ENCODE results near the gene FCSK. TPM values are rescaled to one million over a fixed set of nuclear protein-coding genes. Genes with fewer than 3 reads are reported as not detected.

FCSK gene
- total and polyA plus RNA-seq, 8 donors, result 5.8 to 92.7 (median 12.8) TPM

DNA sequence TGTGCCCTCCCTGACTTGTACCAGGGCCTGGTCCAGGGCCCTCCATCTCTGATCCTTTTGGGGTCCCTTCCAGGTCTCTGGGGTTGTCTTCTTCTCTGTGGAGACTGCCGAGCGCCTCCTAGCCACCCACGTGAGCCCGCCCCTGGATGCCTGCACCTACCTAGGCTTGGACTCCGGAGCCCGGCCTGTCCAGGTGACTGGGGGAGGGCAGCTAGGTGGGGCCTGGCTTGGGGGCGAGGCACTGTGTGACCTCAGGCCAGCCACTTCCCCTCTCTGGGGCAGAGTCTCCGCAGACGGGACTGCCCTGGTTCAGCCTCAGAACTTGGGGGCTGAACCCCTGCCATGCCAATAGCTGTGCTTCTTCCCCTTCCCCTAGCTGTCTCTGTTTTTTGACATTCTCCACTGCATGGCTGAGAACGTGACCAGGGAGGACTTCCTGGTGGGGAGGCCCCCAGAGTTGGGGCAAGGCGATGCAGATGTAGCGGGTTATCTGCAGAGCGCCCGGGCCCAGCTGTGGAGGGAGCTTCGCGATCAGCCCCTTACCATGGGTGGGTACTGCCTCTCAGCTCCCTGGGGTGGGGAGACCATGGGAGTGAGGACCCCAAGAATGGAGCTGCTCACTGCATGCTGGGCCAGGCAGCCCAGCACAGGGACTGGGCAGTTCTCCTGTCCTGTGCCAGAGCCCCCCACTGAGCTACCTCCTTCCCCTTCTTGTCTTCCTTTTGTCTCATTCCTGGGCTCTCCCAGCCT, 14.6 kb downstream of the FCSK start:
- no peak for DNase-seq
- TF ChIP-seq POLR2A (IDR thresholded peaks at IDR 0.05) (no peak), CTCF (IDR thresholded peaks at IDR 0.05) (no peak), EP300 (IDR thresholded peaks at IDR 0.05) (no peak), POLR2AphosphoS5 (IDR thresholded peaks at IDR 0.05) (no peak)
- Histone ChIP-seq H3K27ac (no peak overlapping the region), H3K4me3 (no peak overlapping the region), H3K4me1 (no peaks in the 10 kb centered on the region), H3K36me3 (peaks cover 9 to 80% (median 69%) of the 10 kb centered on the region in 4 donors), H3K27me3 (no peaks in the 10 kb centered on the region), H3K9me3 (no peaks in the 10 kb centered on the region)
- 89 to 95% (median 92%) methylated on average over 16 of the region's 16 CpGs for WGBS, 5 donors
- intact Hi-C loops (cut with DNase I; ENCODE audit: low total_unique reads), result loop anchor here (5.0 kb wide), 1 partner anchor 77 kb away; no protein-coding TSS in a partner anchor

DNA sequence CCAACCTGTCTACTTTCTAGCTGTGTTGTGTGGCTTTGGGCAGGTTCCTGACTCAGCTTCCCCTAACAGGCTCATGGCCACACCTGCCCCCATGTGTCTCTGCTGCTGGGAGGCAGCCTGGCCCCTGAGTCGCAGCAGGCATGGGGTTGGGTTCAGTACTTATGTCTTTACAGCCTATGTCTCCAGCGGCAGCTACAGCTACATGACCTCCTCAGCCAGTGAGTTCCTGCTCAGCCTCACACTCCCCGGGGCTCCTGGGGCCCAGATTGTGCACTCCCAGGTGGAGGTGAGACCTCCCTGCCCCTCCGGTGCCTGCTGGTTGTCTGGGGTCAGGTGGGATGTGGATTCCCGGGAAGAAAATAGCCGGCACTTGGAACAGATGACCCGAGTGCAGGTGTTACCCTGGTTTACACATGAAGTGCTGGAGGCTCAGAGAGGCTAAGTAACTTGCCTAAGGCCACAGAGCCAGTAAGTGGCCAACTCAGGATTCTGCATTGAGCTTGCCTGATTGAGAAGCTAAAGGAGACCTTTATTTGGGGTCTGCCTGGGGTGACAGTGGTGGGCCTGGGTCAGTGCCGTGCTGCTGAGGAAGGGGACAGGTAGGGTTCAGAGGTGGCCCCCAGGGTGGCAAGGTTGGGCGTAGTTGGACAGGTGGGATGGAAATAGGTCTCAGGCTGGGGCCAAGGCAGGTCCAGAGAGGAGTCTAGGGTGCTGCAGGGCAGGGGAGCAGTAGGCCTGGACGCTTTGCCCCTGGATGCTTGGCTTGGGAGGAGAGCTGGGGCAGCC, 15.9 kb downstream of the FCSK start:
- H3K27me3 ChIP-seq, result no peaks in the 10 kb centered on the region
- no peaks in the 10 kb centered on the region for H3K9me3 ChIP-seq
- DNase-seq, result no peak
- H3K36me3 ChIP-seq, result peaks cover 7 to 80% (median 69%) of the 10 kb centered on the region in 4 donors
- intact Hi-C loops (cut with DNase I; ENCODE audit: low total_unique reads), result no loop called here
- 81 to 92% (median 86%) methylated on average over 6 to 10 of the region's 10 CpGs for WGBS, 5 donors
- no peaks in the 10 kb centered on the region for H3K4me1 ChIP-seq
- H3K4me3 ChIP-seq, result no peak overlapping the region
- no peak overlapping the region for H3K27ac ChIP-seq
- TF ChIP-seq EP300 (IDR thresholded peaks at IDR 0.05), result no peak
- TF ChIP-seq POLR2AphosphoS5 (IDR thresholded peaks at IDR 0.05), result no peak
- TF ChIP-seq CTCF (IDR thresholded peaks at IDR 0.05), result no peak
- TF ChIP-seq POLR2A (IDR thresholded peaks at IDR 0.05), result no peak

DNA sequence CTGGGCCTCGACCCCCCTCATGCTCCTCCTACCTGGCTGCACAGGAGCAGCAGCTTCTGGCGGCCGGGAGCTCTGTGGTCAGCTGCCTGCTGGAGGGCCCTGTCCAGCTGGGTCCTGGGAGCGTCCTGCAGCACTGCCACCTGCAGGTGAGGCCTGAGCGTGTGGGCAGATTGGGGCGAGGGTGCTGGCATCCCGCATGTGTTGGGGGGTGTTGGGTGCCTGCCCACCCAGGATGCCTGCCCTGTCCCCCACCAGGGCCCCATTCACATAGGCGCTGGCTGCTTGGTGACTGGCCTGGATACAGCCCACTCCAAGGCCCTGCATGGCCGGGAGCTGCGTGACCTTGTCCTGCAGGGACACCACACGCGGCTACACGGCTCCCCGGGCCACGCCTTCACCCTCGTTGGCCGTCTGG, 16.5 kb downstream of the FCSK start:
- 49 to 74% (median 64%) methylated on average over 9 to 17 of the region's 17 CpGs for WGBS, 5 donors
- peak; percentile 61 to 74 for DNase-seq
- H3K36me3 ChIP-seq, result peaks cover 11 to 80% (median 69%) of the 10 kb centered on the region in 4 donors
- no peaks in the 10 kb centered on the region for H3K27me3 ChIP-seq
- H3K27ac ChIP-seq, result no peak overlapping the region
- H3K9me3 ChIP-seq, result no peaks in the 10 kb centered on the region
- peak in 5 of 7 experiments; percentile 13 to 62 (median 49) for TF ChIP-seq CTCF (IDR thresholded peaks at IDR 0.05)
- TF ChIP-seq EP300 (IDR thresholded peaks at IDR 0.05), result no peak
- TF ChIP-seq POLR2AphosphoS5 (IDR thresholded peaks at IDR 0.05), result no peak
- no peaks in the 10 kb centered on the region for H3K4me1 ChIP-seq
- no peak overlapping the region for H3K4me3 ChIP-seq
- intact Hi-C loops (cut with DNase I; ENCODE audit: low total_unique reads), result no loop called here

DNA sequence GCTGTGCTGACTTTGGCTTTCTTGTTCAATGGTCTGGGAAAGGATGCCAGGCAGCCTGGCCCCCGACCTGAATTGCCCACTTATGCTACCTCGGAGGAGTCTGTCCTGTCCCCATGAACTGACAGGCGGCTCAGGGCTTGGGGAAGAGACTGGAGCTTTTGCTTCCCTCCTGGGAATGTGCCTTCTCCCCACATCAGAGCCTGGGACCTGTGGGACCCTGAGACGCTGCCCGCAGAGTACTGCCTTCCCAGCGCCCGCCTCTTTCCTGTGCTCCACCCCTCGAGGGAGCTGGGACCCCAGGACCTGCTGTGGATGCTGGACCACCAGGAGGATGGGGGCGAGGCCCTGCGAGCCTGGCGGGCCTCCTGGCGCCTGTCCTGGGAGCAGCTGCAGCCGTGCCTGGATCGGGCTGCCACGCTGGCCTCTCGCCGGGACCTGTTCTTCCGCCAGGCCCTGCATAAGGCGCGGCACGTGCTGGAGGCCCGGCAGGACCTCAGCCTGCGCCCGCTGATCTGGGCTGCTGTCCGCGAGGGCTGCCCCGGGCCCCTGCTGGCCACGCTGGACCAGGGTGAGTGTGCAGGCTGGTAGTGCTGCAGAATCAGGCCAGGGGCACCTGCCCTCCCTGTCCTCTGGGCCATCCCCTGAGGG, 18.5 kb downstream of the FCSK start:
- H3K4me1 ChIP-seq, result peaks cover 0 to 10% (median 9%) of the 10 kb centered on the region in 4 donors
- H3K36me3 ChIP-seq, result peaks cover 11 to 77% (median 67%) of the 10 kb centered on the region in 4 donors
- TF ChIP-seq EP300 (IDR thresholded peaks at IDR 0.05), result no peak
- no peak for TF ChIP-seq POLR2AphosphoS5 (IDR thresholded peaks at IDR 0.05)
- TF ChIP-seq CTCF (IDR thresholded peaks at IDR 0.05), result no peak
- TF ChIP-seq POLR2A (IDR thresholded peaks at IDR 0.05), result no peak
- H3K4me3 ChIP-seq, result no peak overlapping the region
- H3K27ac ChIP-seq, result no peak overlapping the region
- H3K9me3 ChIP-seq, result no peaks in the 10 kb centered on the region
- intact Hi-C loops (cut with DNase I; ENCODE audit: low total_unique reads), result no loop called here
- no peak for DNase-seq
- WGBS, 5 donors, result 74 to 92% (median 88%) methylated on average over 19 to 28 of the region's 28 CpGs
- H3K27me3 ChIP-seq, result no peaks in the 10 kb centered on the region
